T-helper 1 cell (primary cell): ENCODE measurements around the gene DRD4.
"Not testable (repeated sequence)": the region's sequence is repeated elsewhere in the genome, so short reads cannot be mapped to it uniquely, and the experiment has no call there.

Source experiments
- DNase-seq, 5 donors: peaks; one replicate each; pipeline ENCODE4 v3.0.0-alpha.2; 2012 to 2020

The DRD4 gene

GRCh38 chr11:645536-645935 lies 8.5 kb downstream of the DRD4 start:
- DNase-seq: no peak

GRCh38 chr11:646214-646613 lies 9.1 kb downstream of the DRD4 start:
- no peak for DNase-seq

- not testable (repeated sequence) for DNase-seq
Measured at GRCh38 chr11:647672-648158, 10.6 kb downstream of the DRD4 start.

- no peak for DNase-seq
Measured at GRCh38 chr11:650482-650881, 13.4 kb downstream of the DRD4 start.

GRCh38 chr11:653136-653535 lies 16.1 kb downstream of the DRD4 start:
- DNase-seq: not testable (repeated sequence)

- DNase-seq: no peak
Measured at GRCh38 chr11:653837-654236, 16.8 kb downstream of the DRD4 start.

GRCh38 chr11:654444-654843 lies 17.4 kb downstream of the DRD4 start:
- DNase-seq: not testable (repeated sequence)

GRCh38 chr11:655036-655726 lies 18.1 kb downstream of the DRD4 start:
- DNase-seq: no peak

GRCh38 chr11:656426-656825 lies 19.4 kb downstream of the DRD4 start:
- no peak for DNase-seq

- DNase-seq: no peak
Measured at GRCh38 chr11:656866-657265, 19.8 kb downstream of the DRD4 start.

GRCh38 chr11:657691-658126 lies 20.6 kb downstream of the DRD4 start:
- DNase-seq: no peak

GRCh38 chr11:659532-660085 lies 22.5 kb downstream of the DRD4 start:
- DNase-seq: no peak

- DNase-seq: no peak
Measured at GRCh38 chr11:660281-660680, 23.2 kb downstream of the DRD4 start.

GRCh38 chr11:660681-661444 lies 23.8 kb downstream of the DRD4 start:
- no peak for DNase-seq

GRCh38 chr11:662689-663274 lies 25.7 kb downstream of the DRD4 start:
- peak in 2 of 5 donors; percentile 8 to 20 for DNase-seq

GRCh38 chr11:665062-665703 lies 28.1 kb downstream of the DRD4 start:
- DNase-seq: no peak

GRCh38 chr11:665704-666281 lies 28.7 kb downstream of the DRD4 start:
- no peak for DNase-seq

GRCh38 chr11:673866-674265 lies 36.8 kb downstream of the DRD4 start:
- no peak for DNase-seq

GRCh38 chr11:674406-674805 lies 37.3 kb downstream of the DRD4 start:
- DNase-seq: no peak

- DNase-seq: no peak
Measured at GRCh38 chr11:678297-678696, 41.2 kb downstream of the DRD4 start.

GRCh38 chr11:679271-680207 lies 42.5 kb downstream of the DRD4 start:
- DNase-seq: no peak
